ENCODE data around the gene ZBTB25. TPM values are rescaled to one million over a fixed set of nuclear protein-coding genes. Genes with fewer than 3 reads are reported as not detected.

The ZBTB25 gene
- polyA plus RNA-seq, 1 of the 3 experiments (the other 2 are of a cell fraction): 4.5 TPM

- H3K27ac ChIP-seq (ENCODE audit: low read depth in 2 of 2, low read length in 1 of 2): no peak overlapping the region
- peaks cover 91% of the 10 kb centered on the region for H4K20me1 ChIP-seq (ENCODE audit: insufficient read depth)
- no peaks in the 10 kb centered on the region for H3K27me3 ChIP-seq (ENCODE audit: insufficient read depth)
- H3K4me2 ChIP-seq: no peak overlapping the region
- no peak overlapping the region for H3K9ac ChIP-seq
- no peak for DNase-seq
- CTCF ChIA-PET: interaction anchor here (1.2 to 1.8 kb wide), 3 partner anchors 10 to 122 kb away, joined by 5 to 7 read pairs (median 6); no protein-coding TSS in a partner anchor
- peaks cover 5% of the 10 kb centered on the region for H3F3A ChIP-seq (replicated peaks; ENCODE audit: insufficient read depth)
- H2AFZ ChIP-seq (ENCODE audit: low read depth): no peak overlapping the region
- WGBS (ENCODE audit: low lambda C conversion rate): 97% methylated on average over 1 of the region's 1 CpG
- POLR2A ChIA-PET: no interaction called here
- H3K4me3 ChIP-seq (ENCODE audit: low read depth in 2 of 2, low read length in 1 of 2): no peak overlapping the region
- peaks cover 5 to 13% of the 10 kb centered on the region in 2 experiments for H3K36me3 ChIP-seq (replicated peaks in 1 of 2; ENCODE audit: control insufficient read depth in 1 of 2, insufficient read depth in 2 of 2, low read length in 1 of 2)
- TF ChIP-seq, protein P1, sequence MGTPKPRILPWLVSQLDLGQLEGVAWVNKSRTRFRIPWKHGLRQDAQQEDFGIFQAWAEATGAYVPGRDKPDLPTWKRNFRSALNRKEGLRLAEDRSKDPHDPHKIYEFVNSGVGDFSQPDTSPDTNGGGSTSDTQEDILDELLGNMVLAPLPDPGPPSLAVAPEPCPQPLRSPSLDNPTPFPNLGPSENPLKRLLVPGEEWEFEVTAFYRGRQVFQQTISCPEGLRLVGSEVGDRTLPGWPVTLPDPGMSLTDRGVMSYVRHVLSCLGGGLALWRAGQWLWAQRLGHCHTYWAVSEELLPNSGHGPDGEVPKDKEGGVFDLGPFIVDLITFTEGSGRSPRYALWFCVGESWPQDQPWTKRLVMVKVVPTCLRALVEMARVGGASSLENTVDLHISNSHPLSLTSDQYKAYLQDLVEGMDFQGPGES (IDR thresholded peaks at IDR 0.05; ENCODE audit: low read depth, low read length): no peak
- no peak for TF ChIP-seq RCOR1 (IDR thresholded peaks at IDR 0.05; ENCODE audit: low read length)
- no peak for TF ChIP-seq FOXM1 (IDR thresholded peaks at IDR 0.05; ENCODE audit: low read depth)
- TF ChIP-seq EP300 (IDR thresholded peaks at IDR 0.05; ENCODE audit: borderline replicate concordance in 1 of 2, low read depth in 1 of 2, low read length in 1 of 2): no peak
- TF ChIP-seq TAF1 (IDR thresholded peaks at IDR 0.05; ENCODE audit: borderline replicate concordance, low read depth, low read length): no peak
- TF ChIP-seq, protein P2, sequence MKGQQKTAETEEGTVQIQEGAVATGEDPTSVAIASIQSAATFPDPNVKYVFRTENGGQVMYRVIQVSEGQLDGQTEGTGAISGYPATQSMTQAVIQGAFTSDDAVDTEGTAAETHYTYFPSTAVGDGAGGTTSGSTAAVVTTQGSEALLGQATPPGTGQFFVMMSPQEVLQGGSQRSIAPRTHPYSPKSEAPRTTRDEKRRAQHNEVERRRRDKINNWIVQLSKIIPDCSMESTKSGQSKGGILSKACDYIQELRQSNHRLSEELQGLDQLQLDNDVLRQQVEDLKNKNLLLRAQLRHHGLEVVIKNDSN (IDR thresholded peaks at IDR 0.05; ENCODE audit: borderline replicate concordance, low read depth): no peak
- TF ChIP-seq, protein P3, sequence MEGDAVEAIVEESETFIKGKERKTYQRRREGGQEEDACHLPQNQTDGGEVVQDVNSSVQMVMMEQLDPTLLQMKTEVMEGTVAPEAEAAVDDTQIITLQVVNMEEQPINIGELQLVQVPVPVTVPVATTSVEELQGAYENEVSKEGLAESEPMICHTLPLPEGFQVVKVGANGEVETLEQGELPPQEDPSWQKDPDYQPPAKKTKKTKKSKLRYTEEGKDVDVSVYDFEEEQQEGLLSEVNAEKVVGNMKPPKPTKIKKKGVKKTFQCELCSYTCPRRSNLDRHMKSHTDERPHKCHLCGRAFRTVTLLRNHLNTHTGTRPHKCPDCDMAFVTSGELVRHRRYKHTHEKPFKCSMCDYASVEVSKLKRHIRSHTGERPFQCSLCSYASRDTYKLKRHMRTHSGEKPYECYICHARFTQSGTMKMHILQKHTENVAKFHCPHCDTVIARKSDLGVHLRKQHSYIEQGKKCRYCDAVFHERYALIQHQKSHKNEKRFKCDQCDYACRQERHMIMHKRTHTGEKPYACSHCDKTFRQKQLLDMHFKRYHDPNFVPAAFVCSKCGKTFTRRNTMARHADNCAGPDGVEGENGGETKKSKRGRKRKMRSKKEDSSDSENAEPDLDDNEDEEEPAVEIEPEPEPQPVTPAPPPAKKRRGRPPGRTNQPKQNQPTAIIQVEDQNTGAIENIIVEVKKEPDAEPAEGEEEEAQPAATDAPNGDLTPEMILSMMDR (IDR thresholded peaks at IDR 0.05): no peak
- no peak for TF ChIP-seq SMC3 (IDR thresholded peaks at IDR 0.05; ENCODE audit: low read depth, low read length)
- TF ChIP-seq GABPA (IDR thresholded peaks at IDR 0.05; ENCODE audit: low read depth): no peak
- no peak for TF ChIP-seq SIN3A (IDR thresholded peaks at IDR 0.05; ENCODE audit: borderline replicate concordance, low read depth, low read length)
- TF ChIP-seq NFIC (IDR thresholded peaks at IDR 0.05; ENCODE audit: borderline replicate concordance): no peak
- TF ChIP-seq MXI1 (IDR thresholded peaks at IDR 0.05; ENCODE audit: low read depth, low read length): no peak
- TF ChIP-seq USF2 (IDR thresholded peaks at IDR 0.05; ENCODE audit: borderline replicate concordance, low read depth, low read length): no peak
- no peak for TF ChIP-seq NRF1 (IDR thresholded peaks at IDR 0.05; ENCODE audit: low read depth, low read length)
- no peak for TF ChIP-seq POLR2AphosphoS5 (IDR thresholded peaks at IDR 0.05; ENCODE audit: low read depth, low read length)
- H3K4me1 ChIP-seq (ENCODE audit: control insufficient read depth in 1 of 2, insufficient read depth in 2 of 2, low read depth in 1 of 2, low read length in 1 of 2): peaks cover 0 to 8% of the 10 kb centered on the region in 2 experiments; a peak in 2 of 4 replicates
- peaks cover 99% of the 10 kb centered on the region for H3K79me2 ChIP-seq (ENCODE audit: insufficient read depth)
- no peaks in the 10 kb centered on the region for H3K9me3 ChIP-seq
- no peaks in the 10 kb centered on the region for H3K9me2 ChIP-seq
These were observed 11.4 kb upstream of the ZBTB25 start for GRCh38 chr14:64515053-64515452.

Data from SK-N-SH (cell line).